KBM-7 (cell line): ENCODE data around the gene OGDHL.
"Not testable (repeated sequence)": the region's sequence is repeated elsewhere in the genome, so short reads cannot be mapped to it uniquely, and the experiment has no call there.

Experiments
- DNase-seq: peaks from one replicate; pipeline ENCODE4 v3.0.0-alpha.2; 2015
- in situ Hi-C: fragments of 300-500 bp; cut with MboI; formaldehyde crosslinking; loops from 2 replicates; pipeline ENCODE4 v1.14.3; 2020; ENCODE audit warnings: low sequenced_read_pairs, low pct_unique_long_range_greater_than_20kb, mixed read lengths

Gene OGDHL

GRCh38 chr10:49759787-49760551 is 2.2 kb downstream of the OGDHL start:
- in situ Hi-C loops: no loop called here
- no peak for DNase-seq

- in situ Hi-C loops: no loop called here
- no peak for DNase-seq
Observed at GRCh38 chr10:49758249-49758930, 3.7 kb downstream of the OGDHL start.

- in situ Hi-C loops: no loop called here
- no peak for DNase-seq
Observed at GRCh38 chr10:49756641-49757040, 5.5 kb downstream of the OGDHL start.

- in situ Hi-C loops: no loop called here
- no peak for DNase-seq
Observed at GRCh38 chr10:49756031-49756430, 6.1 kb downstream of the OGDHL start.

GRCh38 chr10:49754951-49755350 is 7.2 kb downstream of the OGDHL start:
- DNase-seq, in situ Hi-C loops: not testable (repeated sequence)

GRCh38 chr10:49752584-49752983 is 9.5 kb downstream of the OGDHL start:
- in situ Hi-C loops: no loop called here
- DNase-seq: no peak

GRCh38 chr10:49751636-49752510 is 10.2 kb downstream of the OGDHL start:
- DNase-seq: no peak
- in situ Hi-C loops: no loop called here

GRCh38 chr10:49751216-49751615 is 10.9 kb downstream of the OGDHL start:
- DNase-seq: no peak
- in situ Hi-C loops: no loop called here

GRCh38 chr10:49750546-49750945 is 11.6 kb downstream of the OGDHL start:
- no peak for DNase-seq
- in situ Hi-C loops: no loop called here

- in situ Hi-C loops: no loop called here
- no peak for DNase-seq
Observed at GRCh38 chr10:49749556-49750491, 12.3 kb downstream of the OGDHL start.

GRCh38 chr10:49749144-49749543 is 13.0 kb downstream of the OGDHL start:
- in situ Hi-C loops: no loop called here
- no peak for DNase-seq

- no peak for DNase-seq
- in situ Hi-C loops: no loop called here
Observed at GRCh38 chr10:49748006-49748405, 14.1 kb downstream of the OGDHL start.

- in situ Hi-C loops: no loop called here
- no peak for DNase-seq
Observed at GRCh38 chr10:49747303-49747646, 14.8 kb downstream of the OGDHL start.

- no peak for DNase-seq
- in situ Hi-C loops: no loop called here
Observed at GRCh38 chr10:49746626-49747302, 15.4 kb downstream of the OGDHL start.

- in situ Hi-C loops: no loop called here
- DNase-seq: no peak
Observed at GRCh38 chr10:49745756-49746155, 16.4 kb downstream of the OGDHL start.

- DNase-seq: no peak
- in situ Hi-C loops: no loop called here
Observed at GRCh38 chr10:49744924-49745605, 17.1 kb downstream of the OGDHL start.

GRCh38 chr10:49744091-49744685 is 17.9 kb downstream of the OGDHL start:
- DNase-seq: no peak
- in situ Hi-C loops: no loop called here
